ENCODE data around the gene KNSTRN. TPM values are rescaled to one million over a fixed set of nuclear protein-coding genes. Genes with fewer than 3 reads are reported as not detected.

Gene KNSTRN
- total and polyA plus RNA-seq, 4 donors: 7.5 to 16.6 (median 14.0) TPM

DNA sequence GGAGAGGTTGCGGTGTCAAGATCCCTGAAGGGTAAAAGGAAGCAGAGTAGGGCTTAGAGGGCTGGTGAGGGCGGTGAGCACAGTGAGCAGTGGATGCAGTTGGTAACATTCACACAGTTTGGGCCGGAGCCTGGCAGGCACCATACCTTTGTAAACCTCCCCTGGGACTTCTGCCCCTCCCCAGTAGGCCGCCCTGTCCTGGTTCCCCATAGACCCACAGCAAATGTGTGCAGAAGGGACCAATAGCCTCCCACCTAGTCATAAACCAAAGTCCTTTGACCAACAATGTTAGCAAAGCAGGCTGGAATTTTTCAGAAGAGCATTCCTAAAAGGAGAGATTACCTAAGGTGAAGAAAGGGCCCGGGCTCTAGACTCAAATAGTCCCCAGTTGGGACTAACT, 33.4 kb upstream of the KNSTRN start:
- Histone ChIP-seq H3K4me1 (ENCODE audit: control insufficient read depth in 5 of 5, insufficient read depth in 5 of 5, low read length in 5 of 5) (peaks cover 0 to 5% (median 1%) of the 10 kb centered on the region in 5 donors), H3K36me3 (ENCODE audit: control insufficient read depth in 4 of 4, insufficient read depth in 4 of 4, low read length in 4 of 4) (no peaks in the 10 kb centered on the region), H3K9ac (ENCODE audit: insufficient read depth in 1 of 2, low read length in 2 of 2) (no peak overlapping the region), H3K4me3 (no peak overlapping the region), H3K9me3 (ENCODE audit: control insufficient read depth in 4 of 4, insufficient read depth in 3 of 4, low read length in 3 of 4) (no peaks in the 10 kb centered on the region), H3K27me3 (ENCODE audit: control insufficient read depth in 3 of 3, insufficient read depth in 3 of 3, low read length in 2 of 3) (peaks cover 0 to 6% (median 0%) of the 10 kb centered on the region in 3 donors), H3K27ac (ENCODE audit: low read depth in 1 of 2, low read length in 1 of 2) (no peak overlapping the region)
- 92% methylated on average over 5 of the region's 5 CpGs for WGBS, 2 donors
- no peak for DNase-seq
- no peak for ATAC-seq (ENCODE audit: insufficient read depth, low FRiP score)
- TF ChIP-seq, protein P1, sequence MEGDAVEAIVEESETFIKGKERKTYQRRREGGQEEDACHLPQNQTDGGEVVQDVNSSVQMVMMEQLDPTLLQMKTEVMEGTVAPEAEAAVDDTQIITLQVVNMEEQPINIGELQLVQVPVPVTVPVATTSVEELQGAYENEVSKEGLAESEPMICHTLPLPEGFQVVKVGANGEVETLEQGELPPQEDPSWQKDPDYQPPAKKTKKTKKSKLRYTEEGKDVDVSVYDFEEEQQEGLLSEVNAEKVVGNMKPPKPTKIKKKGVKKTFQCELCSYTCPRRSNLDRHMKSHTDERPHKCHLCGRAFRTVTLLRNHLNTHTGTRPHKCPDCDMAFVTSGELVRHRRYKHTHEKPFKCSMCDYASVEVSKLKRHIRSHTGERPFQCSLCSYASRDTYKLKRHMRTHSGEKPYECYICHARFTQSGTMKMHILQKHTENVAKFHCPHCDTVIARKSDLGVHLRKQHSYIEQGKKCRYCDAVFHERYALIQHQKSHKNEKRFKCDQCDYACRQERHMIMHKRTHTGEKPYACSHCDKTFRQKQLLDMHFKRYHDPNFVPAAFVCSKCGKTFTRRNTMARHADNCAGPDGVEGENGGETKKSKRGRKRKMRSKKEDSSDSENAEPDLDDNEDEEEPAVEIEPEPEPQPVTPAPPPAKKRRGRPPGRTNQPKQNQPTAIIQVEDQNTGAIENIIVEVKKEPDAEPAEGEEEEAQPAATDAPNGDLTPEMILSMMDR (IDR thresholded peaks at IDR 0.05; ENCODE audit: control extremely low read depth, extremely low read depth): no peak

DNA sequence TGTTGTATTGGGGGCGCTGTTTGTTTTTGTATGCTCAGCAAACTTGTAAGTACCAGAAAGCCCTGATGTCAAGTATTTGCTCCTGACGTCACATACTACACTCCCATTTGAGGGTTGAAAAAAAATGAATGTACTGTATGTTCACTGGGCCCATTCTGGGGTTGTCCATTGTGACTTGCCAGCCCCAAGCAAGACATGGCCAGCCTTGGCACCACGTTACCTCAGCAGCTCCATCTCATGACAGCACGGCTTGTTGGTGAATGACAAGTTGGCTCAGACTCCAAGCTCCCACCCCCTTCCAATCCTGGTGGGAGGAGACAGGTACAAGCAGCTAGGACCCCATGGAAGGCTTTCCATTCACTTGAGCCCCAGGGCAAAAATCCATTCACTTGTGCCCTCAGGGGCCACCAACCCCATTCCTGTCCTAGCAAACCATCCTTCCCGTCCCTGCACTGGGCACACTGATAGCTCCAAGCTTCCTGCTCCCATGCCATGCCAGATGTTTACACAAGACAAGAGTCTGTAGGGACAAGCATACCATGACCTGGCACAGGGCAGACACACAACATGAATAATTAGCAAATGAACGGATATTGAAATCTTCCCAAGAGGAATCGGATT, 30.1 kb upstream of the KNSTRN start:
- TF ChIP-seq, protein P1 (IDR thresholded peaks at IDR 0.05; ENCODE audit: control extremely low read depth, extremely low read depth): no peak
- no peaks in the 10 kb centered on the region for H3K9me3 ChIP-seq (ENCODE audit: control insufficient read depth in 4 of 4, insufficient read depth in 3 of 4, low read length in 3 of 4)
- DNase-seq: no peak
- H3K27me3 ChIP-seq (ENCODE audit: control insufficient read depth in 3 of 3, insufficient read depth in 3 of 3, low read length in 2 of 3): peaks cover 0 to 6% (median 0%) of the 10 kb centered on the region in 3 donors
- H3K9ac ChIP-seq (ENCODE audit: insufficient read depth in 1 of 2, low read length in 2 of 2): no peak overlapping the region
- H3K27ac ChIP-seq (ENCODE audit: low read depth in 1 of 2, low read length in 1 of 2): no peak overlapping the region
- peaks cover 0 to 10% (median 0%) of the 10 kb centered on the region in 5 donors for H3K4me1 ChIP-seq (ENCODE audit: control insufficient read depth in 5 of 5, insufficient read depth in 5 of 5, low read length in 5 of 5)
- no peak for ATAC-seq (ENCODE audit: insufficient read depth, low FRiP score)
- no peak overlapping the region for H3K4me3 ChIP-seq
- H3K36me3 ChIP-seq (ENCODE audit: control insufficient read depth in 4 of 4, insufficient read depth in 4 of 4, low read length in 4 of 4): no peaks in the 10 kb centered on the region
- 70 to 89% methylated on average over 7 of the region's 7 CpGs for WGBS, 2 donors

DNA sequence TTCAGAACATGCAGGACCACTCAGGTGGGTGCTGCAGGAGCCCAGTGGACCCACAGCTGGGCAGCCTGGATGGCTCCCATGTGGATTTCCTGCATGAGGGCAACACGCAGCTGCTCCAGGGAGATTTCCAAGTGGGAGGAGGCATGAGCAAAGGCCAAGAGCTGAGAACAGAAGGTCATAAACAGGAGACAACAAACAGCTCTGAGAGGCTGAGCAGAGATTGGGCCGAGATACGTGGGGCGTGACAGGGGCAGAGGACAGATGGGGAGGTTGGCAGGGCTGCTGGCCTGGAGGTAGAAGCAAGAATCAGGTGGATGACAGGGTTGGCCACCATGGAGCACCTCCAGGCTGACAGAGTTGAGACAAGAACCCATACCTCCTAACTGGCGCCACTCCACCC, 28.8 kb upstream of the KNSTRN start:
- Histone ChIP-seq H3K27me3 (ENCODE audit: control insufficient read depth in 3 of 3, insufficient read depth in 3 of 3, low read length in 2 of 3) (peaks cover 0 to 8% (median 0%) of the 10 kb centered on the region in 3 donors), H3K9me3 (ENCODE audit: control insufficient read depth in 4 of 4, insufficient read depth in 3 of 4, low read length in 3 of 4) (no peaks in the 10 kb centered on the region), H3K27ac (ENCODE audit: low read depth in 1 of 2, low read length in 1 of 2) (no peak overlapping the region), H3K36me3 (ENCODE audit: control insufficient read depth in 4 of 4, insufficient read depth in 4 of 4, low read length in 4 of 4) (no peaks in the 10 kb centered on the region), H3K4me3 (no peak overlapping the region), H3K4me1 (ENCODE audit: control insufficient read depth in 5 of 5, insufficient read depth in 5 of 5, low read length in 5 of 5) (peaks cover 0 to 17% (median 0%) of the 10 kb centered on the region in 5 donors), H3K9ac (ENCODE audit: insufficient read depth in 1 of 2, low read length in 2 of 2) (no peak overlapping the region)
- 76 to 82% methylated on average over 5 of the region's 5 CpGs for whole genome bisulfite sequencing, 2 donors
- no peak for DNase-seq
- TF ChIP-seq, protein P1 (IDR thresholded peaks at IDR 0.05; ENCODE audit: control extremely low read depth, extremely low read depth): no peak
- no peak for ATAC-seq (ENCODE audit: insufficient read depth, low FRiP score)

Measured in lung (tissue), 12 donors.